NCI-H2107 treated with DMSO at 0.1 percent for 48 hours (cell line): ENCODE measurements around the gene PBRM1.

Experiments
- DNase-seq: peaks from one replicate; lab custom pipeline; 2025; ENCODE audit not compliant: unreplicated experiment; lab: John Stamatoyannopoulos, UW

PBRM1 gene

GRCh38 chr3:52512727-52513126 is 173.0 kb downstream of the PBRM1 start:
- no peak for DNase-seq

- DNase-seq: no peak
Measured at GRCh38 chr3:52512105-52512504, 173.6 kb downstream of the PBRM1 start.

DNA sequence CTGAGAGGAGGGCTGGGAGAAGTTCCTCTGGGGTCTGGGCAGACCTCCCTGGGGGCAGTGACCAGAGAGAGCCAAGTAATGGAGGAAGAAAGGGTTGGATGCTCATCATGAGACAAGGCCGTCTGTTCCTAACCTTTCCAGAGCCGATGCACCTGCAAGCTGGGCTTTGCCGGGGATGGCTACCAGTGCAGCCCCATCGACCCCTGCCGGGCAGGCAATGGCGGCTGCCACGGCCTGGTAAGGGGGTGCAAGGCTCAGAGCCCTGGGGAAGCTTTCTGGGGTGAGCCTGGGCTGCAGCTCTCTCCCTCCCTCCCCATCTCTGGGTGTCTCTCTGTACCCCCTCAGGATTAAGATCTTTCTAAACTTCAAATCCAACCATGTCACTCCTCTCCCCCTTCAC is 174.2 kb downstream of the PBRM1 start:
- no peak for DNase-seq

DNA sequence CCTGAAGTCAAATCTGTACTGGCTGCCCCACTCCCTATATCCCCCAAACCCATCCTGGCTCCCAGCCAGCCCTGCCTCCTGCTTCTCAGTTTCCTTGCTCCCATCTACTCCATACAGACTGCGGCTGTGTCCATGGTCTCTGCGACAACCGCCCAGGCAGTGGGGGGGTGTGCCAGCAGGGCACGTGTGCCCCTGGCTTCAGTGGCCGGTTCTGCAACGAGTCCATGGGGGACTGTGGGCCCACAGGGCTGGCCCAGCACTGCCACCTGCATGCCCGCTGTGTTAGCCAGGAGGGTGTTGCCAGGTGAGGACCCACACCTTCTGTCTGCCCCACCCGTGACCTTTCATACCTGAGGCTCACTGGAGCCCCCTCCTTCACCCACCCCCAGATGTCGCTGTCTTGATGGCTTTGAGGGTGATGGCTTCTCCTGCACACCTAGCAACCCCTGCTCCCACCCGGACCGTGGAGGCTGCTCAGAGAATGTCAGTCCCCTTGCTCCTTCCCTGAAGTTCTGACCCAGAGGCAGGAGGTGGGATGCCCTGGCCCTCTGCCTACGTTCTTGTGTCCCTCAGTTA is 175.9 kb downstream of the PBRM1 start:
- no peak for DNase-seq

DNA sequence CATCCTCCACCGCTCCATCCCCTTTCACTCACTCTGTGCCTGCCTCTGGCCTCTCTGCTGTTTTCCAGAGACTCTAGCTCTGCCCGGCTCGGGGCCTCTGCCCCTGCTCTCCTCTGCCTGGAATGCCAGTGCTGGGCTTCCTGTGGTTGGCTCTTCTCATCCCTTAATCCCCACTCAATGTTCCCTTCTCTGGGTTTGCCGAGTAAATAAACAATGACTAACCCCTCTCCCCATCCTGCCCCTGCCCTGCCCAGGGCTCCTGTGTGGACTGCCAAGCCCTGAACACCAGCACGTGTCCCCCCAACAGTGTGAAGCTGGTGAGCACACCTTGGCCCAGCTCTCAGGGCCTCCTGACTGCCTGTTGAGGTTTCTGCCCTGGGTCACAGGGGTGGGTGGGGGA is 178.4 kb downstream of the PBRM1 start:
- DNase-seq: no peak

DNA sequence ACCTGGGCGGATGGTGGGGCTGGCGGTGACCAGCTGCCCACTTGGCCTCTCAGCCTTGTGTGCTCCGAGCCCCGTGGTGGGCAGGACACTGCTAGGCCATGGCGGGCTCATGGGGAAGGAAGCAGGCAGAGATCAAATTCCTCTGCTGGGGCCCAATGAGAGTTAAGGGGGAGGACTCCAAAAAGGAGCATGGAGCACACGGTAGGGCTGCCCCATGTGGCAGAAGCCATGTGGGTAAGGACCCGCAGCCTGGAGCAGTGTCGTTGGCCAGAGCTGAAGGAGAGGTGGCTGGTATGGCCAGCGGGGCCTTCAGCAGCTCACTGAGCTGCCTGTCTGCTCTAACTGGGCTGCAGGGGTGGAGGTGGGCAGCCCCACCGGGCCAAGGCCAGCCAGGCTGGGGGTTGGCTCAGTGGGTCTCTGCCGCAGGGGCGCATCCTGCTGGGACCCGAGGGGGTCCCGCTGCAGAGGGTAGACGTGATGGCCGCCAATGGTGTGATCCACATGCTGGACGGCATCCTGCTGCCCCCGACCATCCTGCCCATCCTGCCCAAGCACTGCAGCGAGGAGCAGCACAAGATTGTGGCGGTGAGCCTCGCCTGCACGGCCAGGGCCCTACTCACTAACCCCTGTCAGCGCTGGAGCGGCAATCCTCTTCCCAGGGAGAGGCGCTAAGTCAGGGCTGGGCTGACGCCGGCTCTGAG is 179.3 kb downstream of the PBRM1 start:
- no peak for DNase-seq

GRCh38 chr3:52504977-52505376 is 180.7 kb downstream of the PBRM1 start:
- no peak for DNase-seq

DNA sequence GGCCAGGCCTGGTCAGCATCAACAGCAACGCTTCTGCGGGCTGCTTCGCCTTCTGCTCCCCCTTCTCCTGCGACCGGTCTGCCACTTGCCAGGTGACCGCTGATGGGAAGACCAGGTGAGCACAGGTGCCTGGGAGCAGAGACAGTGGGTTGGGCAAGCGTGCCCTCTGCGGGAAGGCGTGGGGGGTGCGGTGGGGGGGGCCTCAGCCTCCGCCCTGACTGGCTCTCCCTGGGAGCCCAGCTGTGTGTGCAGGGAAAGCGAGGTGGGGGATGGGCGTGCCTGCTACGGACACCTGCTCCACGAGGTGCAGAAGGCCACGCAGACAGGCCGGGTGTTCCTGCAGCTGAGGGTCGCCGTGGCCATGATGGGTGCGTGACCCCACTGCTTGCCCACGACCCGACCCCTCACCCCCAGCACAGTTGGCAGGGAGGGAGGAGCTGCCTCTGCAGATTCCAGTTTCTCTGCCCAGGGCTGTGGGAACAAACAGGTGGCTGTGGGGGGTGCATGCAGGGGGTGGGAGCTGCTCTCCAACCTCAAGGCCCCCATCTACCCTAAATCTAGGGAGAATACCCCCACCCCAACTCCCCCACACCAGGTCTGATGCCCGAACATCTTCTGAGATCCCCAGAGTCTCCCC is 181.8 kb downstream of the PBRM1 start:
- peak; percentile 20 for DNase-seq

DNA sequence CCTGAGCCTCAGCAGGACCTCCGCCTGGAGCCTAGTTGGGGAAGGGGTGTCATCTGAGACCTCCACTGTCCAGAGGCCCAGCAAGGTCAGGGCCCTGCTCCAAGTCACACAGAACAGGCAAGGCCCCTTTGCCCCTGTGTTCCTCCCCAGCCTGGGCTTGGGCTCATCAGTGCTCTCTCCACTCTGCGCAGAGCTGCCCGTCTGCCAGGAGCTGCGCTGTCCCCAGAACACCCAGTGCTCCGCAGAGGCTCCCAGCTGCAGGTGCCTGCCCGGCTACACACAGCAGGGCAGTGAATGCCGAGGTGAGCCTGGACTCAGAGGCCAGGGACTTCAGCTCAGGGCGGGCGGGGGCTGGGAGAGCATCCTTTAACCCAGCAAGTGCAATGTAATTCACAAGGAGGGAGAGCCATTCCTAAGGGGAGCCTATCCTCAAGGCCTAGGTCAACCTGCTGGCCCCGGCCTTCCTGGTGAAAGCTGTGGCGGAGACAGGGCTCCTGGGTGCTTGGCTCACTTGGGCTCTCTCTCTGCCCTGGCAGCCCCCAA is 182.8 kb downstream of the PBRM1 start:
- DNase-seq: no peak

DNA sequence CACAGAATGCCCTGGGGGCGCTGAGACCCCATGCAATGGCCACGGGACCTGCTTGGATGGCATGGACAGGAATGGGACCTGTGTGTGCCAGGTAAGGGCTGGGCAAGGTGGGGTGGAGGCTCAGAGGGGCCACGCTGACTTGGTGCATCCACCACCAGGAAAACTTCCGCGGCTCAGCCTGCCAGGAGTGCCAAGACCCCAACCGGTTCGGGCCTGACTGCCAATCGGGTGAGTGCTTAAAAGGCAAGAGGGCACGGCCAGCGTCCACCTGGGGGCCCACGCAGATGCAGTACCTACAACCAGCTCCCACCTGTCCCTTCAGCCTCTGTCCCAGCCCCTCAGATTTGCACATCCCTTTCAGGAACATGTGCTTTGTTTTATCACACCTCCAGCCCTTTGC is 183.7 kb downstream of the PBRM1 start:
- no peak for DNase-seq

DNA sequence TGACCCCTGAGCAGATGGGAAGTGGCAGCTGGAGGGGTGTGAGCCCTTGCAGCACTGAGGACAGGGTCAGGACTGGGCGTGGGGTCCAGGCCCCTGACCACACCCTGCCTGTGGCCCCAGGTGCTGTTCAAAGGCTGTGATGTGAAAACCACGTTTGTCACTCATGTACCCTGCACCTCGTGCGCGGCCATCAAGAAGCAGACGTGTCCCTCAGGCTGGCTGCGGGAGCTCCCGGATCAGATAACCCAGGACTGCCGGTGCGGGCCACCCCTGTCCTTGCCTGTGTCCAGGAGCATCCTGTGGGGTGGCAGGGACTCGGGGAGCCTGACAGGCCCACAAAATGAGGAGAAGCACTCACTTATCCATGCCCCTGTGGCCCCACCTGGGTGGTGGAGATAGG is 184.7 kb downstream of the PBRM1 start:
- no peak for DNase-seq

DNA sequence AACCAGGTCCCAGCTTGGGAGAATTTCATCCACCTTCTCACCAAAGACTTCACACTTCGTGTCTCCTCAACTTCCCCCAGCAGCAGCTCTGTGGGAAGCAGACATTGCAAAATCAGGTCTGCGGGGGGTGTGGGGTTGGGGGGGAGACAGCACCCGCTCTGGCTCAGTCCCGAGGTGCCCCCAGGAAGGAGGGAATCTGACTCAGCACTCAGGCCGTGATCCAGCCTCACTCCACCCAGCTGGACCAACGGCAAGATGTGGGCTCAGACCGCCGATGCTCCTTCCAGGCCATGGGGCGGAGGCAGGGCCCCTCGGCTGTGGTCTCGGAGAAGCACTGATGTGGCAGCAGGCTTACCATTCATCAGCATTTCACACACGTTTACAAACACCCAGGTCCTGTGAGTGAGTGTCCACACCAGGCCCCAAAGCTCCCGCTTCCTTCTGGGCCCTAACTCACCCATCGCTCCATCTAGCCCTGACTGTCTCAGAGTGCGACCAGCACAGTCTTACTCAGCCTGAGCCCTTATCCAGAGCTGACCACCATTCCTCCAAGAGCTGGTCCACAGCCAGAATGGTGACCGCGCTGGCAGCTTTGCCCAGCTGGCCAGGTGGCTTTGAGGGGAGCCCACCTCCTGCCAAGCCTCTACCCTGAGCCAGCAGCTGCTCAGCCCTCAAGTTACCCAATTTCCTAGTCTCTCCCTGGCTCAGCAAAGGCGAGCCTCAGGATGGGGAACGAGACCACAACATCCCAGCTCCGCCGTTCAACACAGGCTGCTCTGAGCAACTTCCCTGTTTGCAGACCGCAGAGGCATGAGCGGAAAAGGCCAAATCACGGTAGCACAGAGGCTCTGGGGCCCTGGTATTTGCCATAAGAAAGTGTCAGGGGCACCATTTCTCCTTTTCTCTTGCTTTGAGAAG is 187.3 kb downstream of the PBRM1 start:
- DNase-seq: no peak

- no peak for DNase-seq
Measured at GRCh38 chr3:52495777-52496602, 189.7 kb downstream of the PBRM1 start.
